Panc1 (cell line): ENCODE measurements around the gene ATXN7L1. TPM values are rescaled to one million over a fixed set of nuclear protein-coding genes. Genes with fewer than 3 reads are reported as not detected.

Experiments used
- ATAC-seq: fragments of 200-7000 bp; cut with Tn5 transposase; 2 replicates; pipeline ENCODE4 v1.9.1; 2020; ENCODE audit warnings: mild to moderate bottlenecking, moderate library complexity
- BruUV-seq: library from RNA; stranded (reverse); fragments of 400-500 nt; replicated peaks from 2 replicates; lab custom pipeline; 2021; lab: Mats Ljungman, UMichigan
- CTCF ChIA-PET: fragments of 300-600 bp; sonication (Branson Sonifier 250); formaldehyde crosslinking; loops from one replicate; lab custom pipeline; 2022; ENCODE audit warnings: antibody characterized with exemption; lab: Charles Lee
- POLR2A ChIA-PET: fragments of 300-600 bp; sonication (Branson Sonifier 250); formaldehyde crosslinking; loops from one replicate; lab custom pipeline; 2022; ENCODE audit warnings: antibody characterized with exemption; lab: Charles Lee
- DNase-seq: peaks from one replicate; pipeline ENCODE4 v3.0.0-alpha.2; 2010; ENCODE audit warnings: low read depth, low spot score
- H3K27ac ChIP-seq: 2 replicates; pipeline ENCODE4 v1.5.1; 2011; ENCODE audit warnings: mild to moderate bottlenecking, low read length, inconsistent platforms
- H3K27me3 ChIP-seq: fragments of 200-500 bp; sonication (Bioruptor generic); 2 replicates; pipeline ENCODE4 v1.6.0; 2014; ENCODE audit warnings: low read length, inconsistent platforms; ENCODE audit not compliant: control insufficient read depth, insufficient read depth
- H3K36me3 ChIP-seq: fragments of 200-500 bp; sonication (Bioruptor generic); 2 replicates; pipeline ENCODE4 v1.5.1; 2014; ENCODE audit warnings: inconsistent platforms, mild to moderate bottlenecking, low read length, moderate library complexity; ENCODE audit not compliant: control insufficient read depth, insufficient read depth
- H3K4me1 ChIP-seq: 2 replicates; pipeline ENCODE4 v1.5.1; 2011; ENCODE audit warnings: inconsistent platforms, mild to moderate bottlenecking, low read length, moderate library complexity; ENCODE audit not compliant: control insufficient read depth, insufficient read depth
- H3K4me3 ChIP-seq, 2 experiments: 2 replicates each; pipeline ENCODE4 v1.5.1; 2011 to 2012; ENCODE audit warnings: low read depth in 2 of 2, low read length in 2 of 2, mild to moderate bottlenecking in 2 of 2, inconsistent platforms in 1 of 2, moderate library complexity in 1 of 2
- H3K9me3 ChIP-seq: fragments of 200-500 bp; sonication (Bioruptor generic); 2 replicates; pipeline ENCODE4 v1.5.1; 2014; ENCODE audit warnings: low read depth, mild to moderate bottlenecking, inconsistent platforms, low read length, moderate library complexity; ENCODE audit not compliant: control insufficient read depth, insufficient read depth
- CTCF ChIP-seq: fragments of 450-650 bp; IDR thresholded peaks from 2 replicates; pipeline ENCODE4 v1.5.1; 2017; ENCODE audit warnings: mild to moderate bottlenecking
- POLR2AphosphoS5 ChIP-seq: IDR thresholded peaks from 2 replicates; pipeline ENCODE4 v1.6.1; 2012; ENCODE audit warnings: mild to moderate bottlenecking, low read depth, low read length, moderate library complexity
- SIN3A ChIP-seq: IDR thresholded peaks from 2 replicates; pipeline ENCODE4 v1.6.1; 2012; ENCODE audit warnings: low read depth, mild to moderate bottlenecking, low read length, moderate library complexity, borderline replicate concordance; ENCODE audit not compliant: insufficient read depth
- TCF7L2 ChIP-seq: IDR thresholded peaks from 2 replicates; pipeline ENCODE4 v1.6.1; 2011; ENCODE audit warnings: mild to moderate bottlenecking, low read depth, low read length, inconsistent platforms
- in situ Hi-C: cut with HindIII; loops from 2 replicates; pipeline ENCODE4 v1.10.0; 2016; ENCODE audit warnings: low sequenced_read_pairs, low pct_unique_long_range_greater_than_20kb
- intact Hi-C: fragments of 100-400 bp; cut with micrococcal nuclease; formaldehyde crosslinking; loops from one replicate; pipeline ENCODE4 v1.10.0; 2022; ENCODE audit not compliant: unreplicated experiment
- total RNA-seq: library from RNA; stranded (reverse); gene quantifications from one replicate; pipeline ENCODE4 v1.2.1, GENCODE V29; 2021; ENCODE audit not compliant: unreplicated experiment
- TF ChIP-seq, protein P1 (sequence below), 2 experiments: IDR thresholded peaks; 2 replicates each; pipeline ENCODE4 v1.6.1; 2011 to 2012; ENCODE audit warnings: low read depth in 2 of 2, control low read depth in 1 of 2, low read length in 1 of 2, mild to moderate bottlenecking in 1 of 2, moderate library complexity in 1 of 2; ENCODE audit not compliant: insufficient read depth in 1 of 2

ATXN7L1 gene
- total RNA-seq, 1 experiment from 2014 or later = 10.8 TPM

GRCh38 chr7:105840981-105841749 lies 35.2 kb downstream of the ATXN7L1 start:
- ChIA-PET CTCF (no interaction called here), POLR2A (no interaction called here)
- intact Hi-C loops (no loop called here), in situ Hi-C loops (no loop called here)
- no peak for TF ChIP-seq TCF7L2
- TF ChIP-seq POLR2AphosphoS5 = no peak
- no peak for TF ChIP-seq CTCF
- TF ChIP-seq, protein P1, sequence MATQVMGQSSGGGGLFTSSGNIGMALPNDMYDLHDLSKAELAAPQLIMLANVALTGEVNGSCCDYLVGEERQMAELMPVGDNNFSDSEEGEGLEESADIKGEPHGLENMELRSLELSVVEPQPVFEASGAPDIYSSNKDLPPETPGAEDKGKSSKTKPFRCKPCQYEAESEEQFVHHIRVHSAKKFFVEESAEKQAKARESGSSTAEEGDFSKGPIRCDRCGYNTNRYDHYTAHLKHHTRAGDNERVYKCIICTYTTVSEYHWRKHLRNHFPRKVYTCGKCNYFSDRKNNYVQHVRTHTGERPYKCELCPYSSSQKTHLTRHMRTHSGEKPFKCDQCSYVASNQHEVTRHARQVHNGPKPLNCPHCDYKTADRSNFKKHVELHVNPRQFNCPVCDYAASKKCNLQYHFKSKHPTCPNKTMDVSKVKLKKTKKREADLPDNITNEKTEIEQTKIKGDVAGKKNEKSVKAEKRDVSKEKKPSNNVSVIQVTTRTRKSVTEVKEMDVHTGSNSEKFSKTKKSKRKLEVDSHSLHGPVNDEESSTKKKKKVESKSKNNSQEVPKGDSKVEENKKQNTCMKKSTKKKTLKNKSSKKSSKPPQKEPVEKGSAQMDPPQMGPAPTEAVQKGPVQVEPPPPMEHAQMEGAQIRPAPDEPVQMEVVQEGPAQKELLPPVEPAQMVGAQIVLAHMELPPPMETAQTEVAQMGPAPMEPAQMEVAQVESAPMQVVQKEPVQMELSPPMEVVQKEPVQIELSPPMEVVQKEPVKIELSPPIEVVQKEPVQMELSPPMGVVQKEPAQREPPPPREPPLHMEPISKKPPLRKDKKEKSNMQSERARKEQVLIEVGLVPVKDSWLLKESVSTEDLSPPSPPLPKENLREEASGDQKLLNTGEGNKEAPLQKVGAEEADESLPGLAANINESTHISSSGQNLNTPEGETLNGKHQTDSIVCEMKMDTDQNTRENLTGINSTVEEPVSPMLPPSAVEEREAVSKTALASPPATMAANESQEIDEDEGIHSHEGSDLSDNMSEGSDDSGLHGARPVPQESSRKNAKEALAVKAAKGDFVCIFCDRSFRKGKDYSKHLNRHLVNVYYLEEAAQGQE (IDR thresholded peaks at IDR 0.05; ENCODE audit: insufficient read depth in 1 of 2, low read depth in 2 of 2, low read length in 1 of 2) = no peak
- TF ChIP-seq SIN3A = no peak
- no peaks in the 10 kb centered on the region for H3K36me3 ChIP-seq
- H3K4me3 ChIP-seq = no peak overlapping the region
- no peak for DNase-seq
- BruUV-seq = no TSS peak
- H3K9me3 ChIP-seq = no peaks in the 10 kb centered on the region
- peaks cover 6% of the 10 kb centered on the region; the same call in 1 of the 2 replicates for H3K4me1 ChIP-seq
- H3K27ac ChIP-seq = no peak overlapping the region
- no peaks in the 10 kb centered on the region for H3K27me3 ChIP-seq
- ATAC-seq = no peak

DNA sequence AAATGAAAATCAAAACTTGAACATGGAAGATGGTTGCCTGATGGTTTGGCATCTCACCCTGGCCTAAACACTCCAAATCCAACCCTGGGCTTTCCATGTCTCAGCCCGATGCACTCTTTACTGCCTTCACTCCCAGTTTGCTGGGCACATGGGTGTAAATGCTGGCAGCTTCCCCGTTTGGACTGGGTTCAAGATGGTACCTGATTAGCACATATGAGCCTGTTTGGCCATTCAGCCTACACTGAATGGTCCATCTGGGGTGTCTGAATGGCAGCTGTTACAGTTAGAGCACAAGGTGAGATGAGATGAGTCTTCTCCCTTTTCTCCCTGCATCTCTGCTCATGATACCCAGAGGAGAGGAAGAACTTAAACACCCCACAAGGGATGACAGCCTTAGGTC lies 37.1 kb downstream of the ATXN7L1 start:
- Histone ChIP-seq H3K27me3 (no peaks in the 10 kb centered on the region), H3K4me1 (peaks cover 6% of the 10 kb centered on the region; the same call in 1 of the 2 replicates), H3K9me3 (no peaks in the 10 kb centered on the region), H3K27ac (no peak overlapping the region), H3K36me3 (no peaks in the 10 kb centered on the region), H3K4me3 (no peak overlapping the region)
- no peak for TF ChIP-seq POLR2AphosphoS5
- TF ChIP-seq SIN3A = no peak
- TF ChIP-seq TCF7L2 = no peak
- in situ Hi-C loops (no loop called here), intact Hi-C loops (no loop called here)
- BruUV-seq = no TSS peak
- ChIA-PET CTCF (no interaction called here), POLR2A (no interaction called here)
- DNase-seq = no peak
- ATAC-seq = no peak

- DNase-seq = no peak
- H3K27me3 ChIP-seq = no peaks in the 10 kb centered on the region
- ChIA-PET POLR2A (interaction anchor here (0.6 kb wide), 1 partner anchor 31 kb away, joined by 3 read pairs; no protein-coding TSS in a partner anchor), CTCF (no interaction called here)
- TF ChIP-seq, protein P1 (IDR thresholded peaks at IDR 0.05; ENCODE audit: insufficient read depth in 1 of 2, low read depth in 2 of 2, low read length in 1 of 2) = no peak
- TF ChIP-seq TCF7L2 (no peak), CTCF (no peak), POLR2AphosphoS5 (no peak), SIN3A (no peak)
- no peaks in the 10 kb centered on the region for H3K9me3 ChIP-seq
- no peak overlapping the region for H3K27ac ChIP-seq
- intact Hi-C loops = no loop called here
- in situ Hi-C loops = no loop called here
- H3K4me3 ChIP-seq = no peak overlapping the region
- no peak for ATAC-seq
- no TSS peak for BruUV-seq
- H3K4me1 ChIP-seq = peaks cover 6% of the 10 kb centered on the region; the same call in 1 of the 2 replicates
- H3K36me3 ChIP-seq = no peaks in the 10 kb centered on the region
These were observed 37.7 kb downstream of the ATXN7L1 start for GRCh38 chr7:105838627-105839231.
